Cerebellar nuclear complex (tissue), 1 donor: ENCODE results near the gene GAREM1.

ENCODE experiments used
- DNase-seq, 2 experiments: peaks; one replicate each; lab custom pipeline; 2025; lab: John Stamatoyannopoulos, UW

GAREM1 gene

GRCh38 chr18:32459361-32460101 is 11.2 kb downstream of the GAREM1 start:
- DNase-seq: no peak

DNA sequence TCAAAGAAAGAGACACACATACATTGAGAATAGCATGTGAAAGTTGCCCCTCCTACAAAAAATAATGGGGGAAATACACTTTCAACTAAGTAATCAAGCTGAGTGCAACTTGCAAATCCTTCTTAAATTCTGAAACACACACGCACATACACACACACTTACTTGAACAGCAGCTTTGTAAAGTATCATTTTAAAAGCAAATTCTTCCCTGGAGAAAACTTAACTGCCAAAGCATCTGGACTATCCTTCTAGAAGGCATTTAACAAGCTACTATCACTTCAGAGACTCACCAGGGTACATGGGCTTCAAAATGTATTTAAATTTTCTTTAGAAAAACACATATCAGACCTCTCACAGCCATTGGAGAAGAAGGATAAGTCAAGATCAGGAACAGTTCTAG is 15.3 kb downstream of the GAREM1 start:
- DNase-seq: no peak

GRCh38 chr18:32454593-32454992 is 16.1 kb downstream of the GAREM1 start:
- no peak for DNase-seq

DNA sequence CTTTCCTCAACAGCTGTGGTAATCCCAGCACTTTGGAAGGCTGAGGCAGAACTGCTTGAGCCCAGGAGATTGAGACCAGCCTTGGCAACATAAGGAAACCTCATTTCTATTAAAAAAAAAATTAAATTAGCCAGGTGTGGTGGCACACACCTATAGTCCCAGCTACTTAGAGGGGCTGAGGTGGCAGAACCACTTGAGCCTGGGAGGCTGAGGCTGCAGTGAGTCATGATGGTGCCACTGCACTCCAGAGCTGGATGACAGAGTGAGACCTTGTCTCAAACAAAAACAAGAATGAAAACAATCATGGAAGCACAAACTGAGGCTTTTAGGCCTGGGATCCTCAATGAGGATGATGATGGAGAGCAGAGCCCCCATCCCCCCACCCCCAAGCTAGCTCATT is 19.8 kb downstream of the GAREM1 start:
- DNase-seq: no peak

GRCh38 chr18:32450026-32450691 is 20.5 kb downstream of the GAREM1 start:
- DNase-seq: no peak

GRCh38 chr18:32446780-32447179 is 23.9 kb downstream of the GAREM1 start:
- DNase-seq: no peak

DNA sequence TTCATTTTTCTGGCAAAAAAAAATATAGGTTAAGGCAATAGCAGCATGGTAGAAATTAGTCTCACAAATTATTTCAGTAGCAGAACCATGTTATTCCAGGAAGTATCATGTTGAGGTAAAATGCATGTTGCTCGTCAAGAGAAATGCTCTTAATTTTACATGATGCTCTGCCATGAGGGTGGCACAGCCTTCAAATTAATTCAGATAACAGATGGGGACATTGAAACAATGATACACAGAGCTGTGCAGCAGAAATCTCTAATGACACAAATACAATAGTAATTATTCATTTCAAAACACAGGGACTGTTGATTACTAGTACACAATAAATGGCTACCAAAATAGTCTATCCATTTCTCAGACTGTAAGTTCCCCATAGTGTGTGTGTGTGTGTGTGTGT is 24.8 kb downstream of the GAREM1 start:
- no peak for DNase-seq

DNA sequence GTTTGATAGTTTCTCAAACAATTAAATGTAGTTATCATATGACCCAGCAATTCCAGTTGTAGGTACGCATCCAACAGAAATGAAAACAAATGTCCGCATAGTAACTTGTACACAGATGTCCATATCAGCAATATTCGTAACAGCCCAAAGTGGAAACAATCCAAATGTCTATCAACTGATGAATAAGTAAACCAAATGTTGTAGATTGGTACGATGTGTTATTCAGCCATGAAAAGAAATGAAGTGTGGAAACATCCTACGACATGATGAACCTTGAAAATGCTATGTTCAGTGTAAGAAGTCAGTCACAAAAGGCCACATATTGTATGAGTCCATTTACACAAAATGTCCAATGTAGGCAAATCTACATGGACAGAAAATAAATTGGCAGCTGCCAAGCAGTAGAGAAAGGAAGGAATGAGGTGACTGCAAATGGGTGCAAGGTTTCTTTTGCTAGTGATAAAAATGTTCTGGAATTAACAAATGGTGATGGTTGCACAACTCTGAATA is 26.9 kb downstream of the GAREM1 start:
- DNase-seq: no peak

DNA sequence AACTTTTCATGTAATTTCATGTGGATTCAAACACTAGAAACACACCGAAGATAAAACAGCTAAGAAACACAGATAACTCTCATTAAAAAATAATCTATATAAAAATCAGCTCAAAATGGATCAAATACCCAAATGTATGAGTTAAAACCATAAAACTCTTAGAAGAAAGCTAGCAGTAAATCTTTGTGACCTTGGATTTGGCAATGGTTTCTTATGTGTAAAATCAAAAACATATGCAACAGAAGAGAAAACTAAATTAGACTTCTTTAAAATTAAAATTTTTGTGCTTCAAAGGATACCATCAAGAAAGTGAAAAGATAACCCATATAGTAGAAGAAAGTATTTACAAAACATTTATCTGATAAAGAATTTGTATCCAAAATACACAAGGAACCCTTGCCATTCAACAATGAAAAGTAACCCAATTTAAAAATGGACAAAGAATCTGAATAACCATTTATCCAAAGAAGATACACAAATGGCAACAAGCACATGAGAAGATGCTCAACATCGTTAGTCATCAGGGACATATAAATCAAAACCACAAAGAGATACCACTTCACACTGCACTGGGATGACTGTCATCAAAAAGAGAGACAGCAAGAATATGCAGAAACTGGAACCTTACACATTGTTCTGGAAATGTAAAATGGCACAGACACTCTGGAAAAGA is 27.5 kb downstream of the GAREM1 start:
- no peak for DNase-seq

GRCh38 chr18:32442575-32442974 is 28.1 kb downstream of the GAREM1 start:
- no peak for DNase-seq

DNA sequence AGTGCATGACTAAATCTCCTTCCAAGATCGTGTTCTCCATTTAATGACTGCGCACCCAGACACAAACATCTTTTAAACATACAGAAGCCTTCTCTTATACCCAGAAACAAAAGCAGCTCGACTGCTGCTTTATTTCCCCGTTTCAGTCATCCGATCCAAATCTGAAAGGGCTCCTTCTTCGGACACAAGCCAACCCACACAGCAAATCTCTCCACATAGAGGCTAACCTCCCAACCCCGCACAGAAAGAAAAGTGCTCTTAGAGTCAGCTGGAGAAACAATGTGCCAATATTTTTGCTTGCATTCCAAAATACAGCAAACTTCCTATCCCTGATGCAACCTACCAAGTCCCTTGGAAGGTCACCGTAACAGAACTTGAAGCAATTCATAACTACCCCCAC is 29.1 kb downstream of the GAREM1 start:
- DNase-seq: no peak

DNA sequence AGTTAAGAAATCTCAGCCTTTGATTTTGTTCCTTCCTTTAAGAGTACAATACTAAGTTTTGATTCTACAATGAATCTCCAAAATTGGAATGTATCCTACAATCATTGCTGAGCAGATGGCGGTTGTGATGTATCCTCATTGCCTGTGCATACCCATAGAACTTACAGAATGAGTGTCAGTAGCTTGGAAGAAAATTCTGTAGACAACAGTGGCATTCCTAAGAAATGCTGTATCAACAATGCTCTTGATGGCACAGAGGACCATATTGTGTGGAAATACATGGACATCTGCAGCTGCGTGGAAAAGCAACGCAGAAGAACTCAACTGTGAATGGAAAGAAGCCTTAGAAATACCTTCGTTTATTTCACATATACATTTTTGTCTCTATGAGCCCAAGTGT is 30.2 kb downstream of the GAREM1 start:
- DNase-seq: no peak

DNA sequence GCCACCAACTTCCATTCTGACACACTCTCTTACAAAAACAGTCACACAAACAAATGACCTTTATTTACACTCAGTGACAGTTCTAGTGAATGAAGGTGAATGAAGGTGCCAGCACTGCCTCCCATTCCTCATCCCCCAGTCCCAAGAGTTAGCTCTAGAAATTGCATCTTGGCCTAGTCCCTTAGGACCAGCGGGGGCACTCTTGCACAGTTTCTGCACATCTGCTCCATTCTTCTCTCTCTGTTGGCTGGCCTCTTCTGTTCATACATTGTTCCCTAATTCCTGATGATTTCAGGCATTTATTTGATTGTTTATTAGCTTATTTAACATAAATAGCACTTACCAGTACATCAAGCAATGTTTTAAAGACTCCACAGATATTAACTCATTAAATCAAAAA is 30.9 kb downstream of the GAREM1 start:
- no peak for DNase-seq

- no peak for DNase-seq
Observed at GRCh38 chr18:32439241-32439640, 31.4 kb downstream of the GAREM1 start.

DNA sequence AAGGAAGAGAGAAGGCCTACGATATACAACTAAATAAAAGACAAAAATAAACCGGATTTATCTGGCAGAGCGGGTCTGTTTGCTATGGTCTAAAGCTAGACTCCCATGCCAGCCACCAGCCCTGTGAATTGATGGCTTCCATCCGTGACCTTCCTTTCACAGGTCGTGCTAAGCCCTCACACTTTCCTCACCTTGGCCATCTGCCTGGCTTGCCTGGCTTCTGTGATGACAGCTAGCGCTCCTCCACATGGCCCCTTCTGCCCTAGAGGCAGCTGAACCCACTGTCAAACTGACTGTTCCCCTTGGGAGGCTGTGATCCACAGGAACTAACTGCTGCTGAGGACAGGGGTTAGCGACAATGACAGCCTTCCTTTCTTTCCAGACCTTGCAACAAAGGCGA is 32.5 kb downstream of the GAREM1 start:
- DNase-seq: no peak

DNA sequence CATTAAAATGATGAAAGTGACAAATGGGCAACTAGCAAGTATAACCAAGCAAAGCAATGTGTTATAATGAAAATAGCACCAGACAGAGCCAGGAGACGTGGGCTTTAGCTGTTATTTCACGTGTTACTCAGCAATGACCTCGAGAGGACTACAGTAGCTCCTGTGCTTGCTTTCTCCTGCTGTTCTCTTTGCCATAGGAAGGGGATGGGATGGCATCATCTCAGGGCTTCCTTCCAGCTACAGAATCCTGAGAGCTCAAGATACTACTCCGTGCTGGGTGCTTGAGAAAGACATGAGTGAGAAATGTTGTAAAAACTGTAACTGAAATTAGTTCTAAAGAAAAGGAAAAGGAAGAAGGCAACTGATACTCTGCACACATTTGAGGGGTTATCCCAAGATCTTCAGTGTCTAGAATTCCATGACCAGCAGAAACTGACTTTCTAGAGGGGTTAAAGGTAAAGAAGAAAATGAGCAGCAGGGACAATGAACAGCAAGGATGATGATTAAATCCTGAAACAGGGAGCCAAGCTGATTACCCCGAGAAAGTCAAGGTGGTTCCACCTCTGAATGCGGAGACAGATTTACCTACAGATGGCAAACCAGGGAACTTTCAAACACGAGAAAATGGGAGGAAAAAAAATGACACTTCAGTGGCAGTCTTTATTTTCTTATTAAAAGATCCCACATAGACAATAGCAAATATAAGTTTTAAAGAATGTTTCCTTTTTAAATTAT is 33.4 kb downstream of the GAREM1 start:
- no peak for DNase-seq

DNA sequence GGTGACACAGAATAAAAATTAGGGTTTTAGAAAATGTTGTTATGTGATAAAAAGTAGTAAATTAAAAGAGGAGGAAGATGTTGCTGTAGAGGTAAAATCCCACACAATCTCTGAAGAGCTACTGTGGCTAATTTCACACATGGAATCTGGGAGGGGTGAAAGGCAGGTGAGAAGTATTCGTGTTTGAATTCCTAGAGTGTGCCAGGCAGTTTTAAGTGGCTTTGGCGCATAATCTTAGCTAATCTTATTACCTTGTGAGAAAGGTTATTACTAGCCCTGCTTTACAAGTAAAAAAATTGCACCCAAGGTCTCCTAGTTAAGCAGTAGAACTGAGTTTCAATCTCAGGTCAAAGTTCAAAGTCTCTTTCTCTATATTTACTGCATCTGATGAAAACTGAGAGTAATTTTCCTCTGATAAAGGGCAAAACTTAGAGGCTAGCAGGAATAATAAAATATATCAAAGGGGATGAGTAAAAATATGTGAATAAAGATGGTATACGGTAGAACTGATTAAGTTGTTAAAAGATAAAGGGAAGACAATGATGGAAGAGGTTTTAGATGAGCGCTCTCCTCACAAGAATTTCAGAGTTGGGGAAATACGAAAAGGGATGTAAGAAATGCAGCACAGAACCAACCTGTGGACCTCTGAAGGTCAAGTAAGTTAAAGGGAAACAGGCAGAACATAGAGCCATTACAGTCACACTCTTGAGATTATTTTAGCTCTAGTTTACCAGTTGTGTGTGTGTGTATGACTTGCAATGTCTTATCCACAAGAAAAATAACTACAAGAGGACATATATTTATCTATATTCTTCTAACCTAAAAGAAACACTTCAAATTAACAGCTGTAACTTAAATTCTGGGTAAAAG is 34.8 kb downstream of the GAREM1 start:
- DNase-seq: no peak

GRCh38 chr18:32431753-32432152 is 38.9 kb downstream of the GAREM1 start:
- no peak for DNase-seq

GRCh38 chr18:32429402-32429801 is 41.3 kb downstream of the GAREM1 start:
- DNase-seq: no peak

- DNase-seq: no peak
Observed at GRCh38 chr18:32427084-32427900, 43.4 kb downstream of the GAREM1 start.
